Measurements from ENCODE around the gene C8B. TPM values are rescaled to one million over a fixed set of nuclear protein-coding genes. Genes with fewer than 3 reads are reported as not detected.

C8B gene
- total RNA-seq, 1 donor from 2014 or later = not detected

DNA sequence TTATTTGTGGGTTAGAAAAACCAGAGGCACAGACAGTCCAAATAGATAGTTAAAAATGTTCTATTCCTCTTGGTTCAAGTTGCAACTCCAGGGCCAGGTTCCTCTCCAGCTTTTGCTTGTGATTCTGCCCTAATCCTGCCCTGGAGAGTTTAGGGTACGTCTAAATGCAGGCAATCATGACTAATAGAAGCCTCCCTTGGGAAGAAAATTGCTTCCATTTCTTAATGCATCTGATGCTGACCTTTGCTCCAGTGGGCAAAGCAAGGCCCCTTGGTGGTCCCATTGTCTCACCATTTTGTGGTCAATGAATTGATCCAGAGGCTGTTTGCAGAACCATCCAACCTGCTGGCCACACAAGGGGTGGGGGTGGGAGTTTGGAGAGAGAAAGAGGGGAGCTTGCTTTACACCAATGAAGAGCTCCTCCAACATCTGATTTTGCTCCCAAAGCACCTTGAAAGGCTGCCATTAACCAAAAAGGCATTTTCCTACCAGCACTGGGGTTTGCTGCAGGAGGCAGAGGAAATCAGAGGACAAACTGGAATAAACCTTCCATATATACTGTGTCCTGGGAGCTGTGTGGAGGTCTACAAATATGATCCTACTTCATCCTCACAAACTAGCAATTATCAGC is 31.3 kb downstream of the C8B start:
- DNase-seq (ENCODE audit: low spot score in 2 of 2) (no peak), FAIRE-seq (no peak)

DNA sequence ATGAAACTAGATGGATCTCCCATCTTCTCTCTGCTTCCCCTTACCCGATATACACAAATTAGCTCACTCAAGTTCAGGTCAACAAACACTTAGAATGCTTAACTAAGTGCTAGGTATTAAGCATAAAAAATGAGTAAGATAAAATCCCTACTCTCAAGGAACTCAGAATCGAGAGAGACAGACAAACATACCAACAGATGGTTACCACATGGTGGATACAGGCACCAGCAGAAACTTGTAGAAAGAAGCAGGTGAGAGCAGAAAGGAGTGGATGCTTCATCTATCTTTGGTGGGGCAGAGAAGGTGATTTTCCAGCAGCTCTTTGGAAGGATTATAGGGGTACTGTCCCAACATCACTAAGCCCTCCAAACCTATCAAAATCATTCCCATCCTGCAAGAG is 32.2 kb downstream of the C8B start:
- DNase-seq (ENCODE audit: low spot score in 2 of 2) (no peak), FAIRE-seq (no peak)

DNA sequence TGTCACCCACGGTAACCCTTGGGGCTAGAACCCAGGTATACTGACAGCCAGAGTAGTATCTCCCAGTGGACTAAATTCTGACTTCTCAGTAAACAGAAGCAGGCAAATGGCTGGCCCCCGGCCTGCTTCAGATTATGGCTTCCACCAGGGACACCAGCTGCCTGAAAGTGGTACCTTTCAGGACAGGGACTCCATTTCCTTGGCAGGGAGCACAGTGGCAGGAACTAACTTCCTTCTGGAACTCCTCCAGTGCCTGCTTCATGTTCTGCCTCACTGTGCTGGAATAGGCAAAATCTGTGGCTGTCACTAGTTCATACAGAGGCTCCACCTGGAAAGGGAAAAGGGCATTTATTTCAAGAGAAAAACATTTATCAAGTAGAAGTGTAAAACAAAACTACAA is 32.7 kb downstream of the C8B start:
- DNase-seq (ENCODE audit: low spot score in 2 of 2) (no peak), FAIRE-seq (no peak)

DNA sequence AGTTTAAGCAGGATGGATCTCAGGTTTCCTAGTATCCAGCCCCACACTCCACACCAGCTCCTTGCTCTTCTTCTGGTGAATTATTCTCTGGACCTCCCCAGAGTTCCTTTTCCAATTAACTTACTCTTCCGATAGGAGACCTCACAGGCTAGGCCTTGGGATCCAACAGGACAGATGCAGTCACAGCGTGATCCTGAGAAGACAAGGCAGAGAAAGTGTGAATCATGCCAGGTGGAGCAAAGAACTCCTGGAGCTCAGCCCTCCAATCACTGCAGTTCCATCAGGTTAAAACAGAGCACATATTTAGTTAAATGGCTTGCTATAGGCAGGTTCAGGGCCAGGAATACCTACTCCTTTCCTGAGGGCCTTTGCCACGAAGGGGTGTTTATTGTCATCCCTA is 34.1 kb downstream of the C8B start:
- FAIRE-seq (no peak), DNase-seq (ENCODE audit: low spot score in 2 of 2) (no peak)

DNA sequence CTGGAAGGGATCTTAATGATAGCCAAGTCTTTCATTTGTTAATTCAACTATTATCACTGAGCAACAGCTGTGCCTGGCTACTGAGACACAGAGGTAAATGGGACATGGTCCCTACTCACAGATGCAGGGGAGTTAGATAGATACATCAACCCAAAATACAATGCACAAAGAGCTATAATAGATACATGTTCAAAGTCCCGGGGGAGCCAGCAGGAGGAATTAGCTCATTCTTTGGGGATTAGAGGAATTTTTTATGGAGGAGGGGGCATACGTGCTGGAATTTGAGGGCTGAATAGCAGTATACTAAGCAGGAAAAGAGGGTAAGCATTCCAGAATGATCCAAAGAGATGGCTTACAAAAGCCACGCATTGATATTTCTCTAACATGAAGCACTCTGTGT is 34.6 kb downstream of the C8B start:
- FAIRE-seq = no peak
- DNase-seq (ENCODE audit: low spot score in 2 of 2) = no peak

DNA sequence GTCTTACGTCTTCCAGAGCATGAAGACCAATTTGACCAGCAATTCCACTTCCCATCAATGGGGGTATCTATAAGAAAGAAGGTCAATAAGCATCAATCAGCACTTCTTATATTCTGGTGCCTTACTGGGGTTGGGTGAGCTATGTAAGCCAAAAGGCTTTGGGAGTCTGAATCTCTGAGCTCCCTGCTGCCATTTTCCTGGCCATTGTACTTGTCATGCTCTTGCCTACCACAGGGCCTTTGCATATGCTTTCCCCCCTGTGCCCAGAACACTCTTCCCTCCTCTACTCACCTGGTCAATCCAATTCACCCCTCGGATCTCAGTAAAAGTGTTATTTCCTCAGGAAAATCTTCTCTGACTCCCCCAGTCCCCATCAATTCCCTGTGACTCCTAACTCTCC is 36.3 kb downstream of the C8B start:
- FAIRE-seq (no peak), DNase-seq (ENCODE audit: low spot score in 2 of 2) (no peak)

DNA sequence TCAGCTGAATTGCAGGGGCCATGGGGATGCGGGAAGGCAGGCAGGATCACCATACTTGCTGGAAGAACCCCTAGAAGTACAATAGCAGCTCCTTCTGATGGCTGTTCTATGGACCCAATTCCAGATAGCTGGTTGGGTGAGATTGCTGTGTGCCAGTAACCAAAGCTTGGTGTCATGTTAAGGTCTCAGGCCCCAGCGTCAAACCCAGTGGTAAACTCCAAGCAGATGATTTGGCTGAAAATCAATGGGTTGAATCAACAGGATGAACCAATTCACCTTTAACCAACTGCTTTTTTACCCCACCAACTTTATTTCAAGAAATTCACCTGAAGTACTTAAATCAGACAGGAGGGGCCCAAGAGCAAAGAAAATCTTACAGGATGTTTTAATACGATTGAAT is 37.8 kb downstream of the C8B start:
- FAIRE-seq (no peak), DNase-seq (ENCODE audit: low spot score in 2 of 2) (no peak)

DNA sequence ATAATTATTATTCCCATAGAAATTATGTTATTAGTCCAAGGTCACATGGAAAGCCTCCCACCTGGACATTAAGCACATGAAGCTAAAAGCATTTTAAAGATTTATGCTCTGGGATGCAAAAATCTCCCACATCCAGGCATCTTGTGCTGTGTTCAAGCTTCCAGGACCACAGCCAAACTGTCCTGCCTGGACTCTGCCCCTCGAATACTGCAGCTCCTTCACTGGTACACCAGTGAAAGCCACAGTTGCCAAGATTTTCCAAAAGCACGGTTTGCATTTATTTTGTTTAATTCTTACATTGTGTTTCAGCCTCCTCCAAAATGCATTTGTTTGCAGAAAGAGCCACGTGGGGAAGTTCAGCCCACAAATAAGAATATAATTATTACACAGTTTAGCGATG is 38.6 kb downstream of the C8B start:
- no peak for DNase-seq (ENCODE audit: low spot score in 2 of 2)
- FAIRE-seq = no peak

DNA sequence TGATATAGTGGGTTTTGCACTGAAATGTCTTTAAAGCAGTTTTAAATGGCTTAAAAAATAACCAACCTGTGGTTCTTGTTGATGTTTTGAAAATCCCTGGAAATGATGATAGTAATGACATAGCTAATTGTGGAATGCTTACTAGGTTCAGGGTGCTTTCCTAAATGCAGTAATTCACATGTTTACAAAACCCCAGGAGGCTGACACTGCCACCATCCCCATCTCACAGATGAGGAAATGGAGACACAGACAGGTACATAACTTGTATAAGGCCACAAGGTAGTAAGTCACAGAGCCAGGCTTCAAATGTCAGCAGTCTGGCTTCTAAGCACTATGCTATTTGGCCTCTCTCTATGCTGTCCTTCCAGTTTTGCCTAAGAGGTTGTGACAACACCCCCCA is 40.6 kb downstream of the C8B start:
- DNase-seq (ENCODE audit: low spot score in 2 of 2) (no peak), FAIRE-seq (no peak)

DNA sequence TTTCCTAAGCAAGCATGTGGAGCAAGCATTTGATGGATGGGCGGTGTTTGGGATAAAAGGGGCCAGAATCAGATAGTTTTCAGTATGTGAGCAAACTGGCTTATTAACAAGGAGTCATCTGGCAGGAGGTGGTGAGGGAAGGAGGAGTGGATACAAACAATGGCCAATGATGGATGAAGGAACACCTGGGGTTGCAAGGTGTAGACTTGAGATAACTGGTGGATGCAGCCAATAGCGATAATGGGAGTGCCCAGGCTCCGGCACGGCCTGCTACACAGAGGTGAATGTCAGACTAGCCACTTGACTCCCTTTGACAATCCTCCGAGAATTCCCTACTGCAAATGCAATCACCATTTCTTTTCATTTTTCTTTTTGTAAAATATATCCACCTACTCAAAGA is 41.7 kb downstream of the C8B start:
- DNase-seq (ENCODE audit: low spot score in 2 of 2) = no peak
- no peak for FAIRE-seq

DNA sequence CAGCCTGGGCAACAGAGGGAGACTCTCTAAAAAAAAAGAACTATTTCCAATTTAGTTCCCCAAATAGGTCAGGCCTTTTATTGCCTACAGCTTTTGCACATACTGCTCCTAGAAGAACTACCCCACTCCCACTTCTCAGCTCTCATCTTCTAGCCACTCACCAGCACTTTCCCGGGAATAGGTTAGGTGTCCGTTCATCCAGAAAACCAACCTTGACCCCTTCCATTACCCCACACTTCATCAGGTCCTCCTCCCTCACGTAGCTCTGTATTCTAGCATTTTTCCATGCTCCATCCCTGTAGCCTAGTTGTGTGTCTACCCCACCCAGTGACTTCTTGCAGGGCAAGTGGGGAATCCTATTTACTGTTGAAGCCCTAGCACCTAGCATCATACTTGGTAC is 42.6 kb downstream of the C8B start:
- DNase-seq (ENCODE audit: low spot score in 2 of 2) (no peak), FAIRE-seq (no peak)

DNA sequence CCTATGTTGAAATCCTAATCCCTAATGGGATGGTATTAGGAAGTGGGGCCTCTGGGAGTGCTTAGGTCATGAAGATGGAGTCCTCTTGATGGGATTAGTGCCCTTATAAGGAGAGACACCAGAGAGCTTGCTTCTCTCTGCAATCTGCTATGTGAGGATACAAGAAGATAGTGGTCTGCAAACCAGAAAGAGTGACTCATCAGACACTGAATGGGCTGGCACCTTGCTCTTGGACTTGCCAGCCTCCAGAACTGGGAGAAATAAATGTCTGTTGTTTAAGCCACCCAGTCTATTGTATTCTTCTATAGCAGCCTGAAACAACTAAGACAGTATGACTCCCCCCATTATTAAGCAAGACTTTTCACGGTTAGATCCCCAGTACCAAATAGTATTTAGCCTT is 43.3 kb downstream of the C8B start:
- FAIRE-seq (no peak), DNase-seq (ENCODE audit: low spot score in 2 of 2) (no peak)

DNA sequence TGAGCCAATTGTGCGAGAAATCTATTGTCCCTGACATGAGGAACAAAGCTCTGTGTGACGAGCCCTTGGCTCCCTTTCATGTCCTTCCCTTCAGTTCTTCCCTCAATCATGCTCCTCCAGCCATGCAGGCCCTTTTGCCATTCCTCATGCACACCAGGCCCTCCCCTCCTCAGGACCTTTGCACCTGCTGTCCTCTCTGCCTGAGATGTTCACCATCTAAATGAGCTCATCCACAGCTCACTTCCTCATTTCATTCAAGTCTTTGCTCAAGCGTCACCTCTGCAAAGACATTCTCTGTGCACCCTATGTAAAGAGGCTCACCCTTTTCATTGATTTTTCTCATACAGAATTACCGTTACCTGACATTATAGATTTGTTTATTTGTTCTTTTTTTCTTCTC is 43.7 kb downstream of the C8B start:
- DNase-seq (ENCODE audit: low spot score in 2 of 2) = no peak
- FAIRE-seq = no peak

DNA sequence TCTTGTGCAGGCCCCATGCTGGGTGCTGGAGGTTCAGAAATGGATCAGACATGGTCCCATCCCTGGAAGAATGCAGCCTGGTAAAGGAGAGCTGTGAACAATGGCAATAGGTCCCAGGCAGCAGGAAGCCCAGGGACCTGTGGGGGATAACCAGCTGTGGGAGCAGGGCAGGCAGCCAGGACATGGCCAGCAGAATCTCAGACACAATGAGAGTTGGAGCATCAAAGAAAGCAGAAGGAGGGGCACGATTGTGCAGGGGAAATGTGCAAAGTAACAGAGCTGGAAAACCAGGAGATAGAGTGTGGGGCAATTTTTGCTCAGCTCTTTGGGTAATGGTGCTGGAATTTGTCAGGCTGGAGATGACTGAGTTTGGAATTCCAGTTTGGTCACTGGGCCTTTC is 44.3 kb downstream of the C8B start:
- DNase-seq (ENCODE audit: low spot score in 2 of 2) (no peak), FAIRE-seq (no peak)

DNA sequence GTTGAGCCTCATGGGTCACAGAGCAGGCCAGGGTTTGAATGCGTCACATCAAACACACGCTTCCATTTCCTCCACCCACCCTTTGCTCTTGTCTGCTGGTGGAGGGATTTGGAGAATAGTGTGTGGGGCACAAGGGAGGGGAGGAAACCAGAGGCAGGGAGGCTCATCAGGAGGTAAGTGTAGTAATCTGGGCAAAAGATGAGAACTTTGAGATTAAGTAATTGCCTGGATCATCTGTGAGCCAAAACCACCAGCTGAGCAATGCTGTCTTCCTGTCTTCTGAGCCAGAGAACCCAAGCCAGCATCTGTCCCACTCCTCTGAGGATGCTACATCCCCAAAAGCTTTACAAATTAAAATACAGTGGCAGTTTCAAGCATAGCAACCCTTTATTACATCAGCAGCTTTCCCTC is 45.2 kb downstream of the C8B start:
- FAIRE-seq = no peak
- DNase-seq (ENCODE audit: low spot score in 2 of 2) = no peak

DNA sequence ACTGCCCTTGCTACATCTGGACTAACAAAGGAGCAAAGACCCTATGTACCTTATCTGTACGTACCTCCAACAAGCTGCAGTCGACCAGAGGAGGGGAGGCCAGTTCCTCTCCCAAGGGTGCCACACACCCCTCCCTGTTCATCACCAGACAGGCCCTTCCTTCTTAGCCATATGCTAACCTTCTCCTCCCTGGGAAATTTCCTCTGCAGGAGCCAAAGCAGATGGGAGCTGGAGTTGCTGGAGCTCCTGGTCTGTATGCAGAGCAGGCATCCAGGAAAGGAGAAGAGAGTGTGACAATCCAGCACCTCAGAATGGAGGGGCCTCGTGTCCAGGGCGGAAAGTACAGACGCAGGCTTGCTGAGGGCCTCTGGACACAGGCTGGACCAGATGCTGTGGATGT is 48.5 kb downstream of the C8B start:
- no peak for FAIRE-seq

DNA sequence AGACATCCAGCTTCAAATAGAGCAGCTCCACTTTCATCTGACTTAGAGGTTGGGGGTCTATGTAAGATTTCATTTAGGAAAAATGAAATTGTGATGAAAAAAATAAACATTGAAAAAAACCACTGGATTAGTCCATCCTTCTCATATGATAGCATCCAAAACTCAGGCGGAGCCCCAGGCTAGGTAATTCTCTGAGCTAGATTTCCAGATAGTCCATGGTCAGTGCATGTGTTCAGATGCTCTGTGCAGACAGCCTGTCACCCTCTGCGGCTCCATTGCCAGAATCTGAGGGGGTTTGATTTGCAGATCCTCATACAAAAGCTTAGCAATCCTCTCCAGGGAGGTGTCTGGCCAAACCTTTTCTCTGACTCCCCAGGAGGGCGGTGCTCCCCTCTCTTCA is 49.2 kb downstream of the C8B start:
- no peak for FAIRE-seq
- DNase-seq (ENCODE audit: low spot score in 2 of 2) = no peak

More for the DNA sequence above, 48.5 kb downstream of the C8B start:
- no peak for DNase-seq (ENCODE audit: low spot score in 2 of 2)

DNA sequence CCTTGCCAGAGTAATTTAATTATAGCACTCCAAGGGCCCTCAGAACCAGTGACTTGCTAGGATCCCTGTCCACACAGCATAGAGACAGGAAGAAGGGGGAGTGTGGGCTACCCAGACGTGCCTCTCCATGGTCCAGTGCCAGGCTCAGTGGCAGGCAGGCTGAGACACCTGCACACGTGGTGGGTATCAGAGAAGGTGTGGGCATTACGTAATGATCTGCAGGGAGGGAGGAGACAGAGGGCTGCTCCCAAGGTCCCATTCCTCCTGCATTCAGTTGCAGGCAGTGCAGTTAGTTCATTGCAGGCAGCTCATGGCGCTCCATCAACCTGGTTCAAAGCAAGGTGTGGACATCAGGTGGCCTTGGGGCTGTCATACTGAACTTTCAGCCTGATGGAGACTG is 49.9 kb downstream of the C8B start:
- no peak for DNase-seq (ENCODE audit: low spot score in 2 of 2)
- no peak for FAIRE-seq

DNA sequence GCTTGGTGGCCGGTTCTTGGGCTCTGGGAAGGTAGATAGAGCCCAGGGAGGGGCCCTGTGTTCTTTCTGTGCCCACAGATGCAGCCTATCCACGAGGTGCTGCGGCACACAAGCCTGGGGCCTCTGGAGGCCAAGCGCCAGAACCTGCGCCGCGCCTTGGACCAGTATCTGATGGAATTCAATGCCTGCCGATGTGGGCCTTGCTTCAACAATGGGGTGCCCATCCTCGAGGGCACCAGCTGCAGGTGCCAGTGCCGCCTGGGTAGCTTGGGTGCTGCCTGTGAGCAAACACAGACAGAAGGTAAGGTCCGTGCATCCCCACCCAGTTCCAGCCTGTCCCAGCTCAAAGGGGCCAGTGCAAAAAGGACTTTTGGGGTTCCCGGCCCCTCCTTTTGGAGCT is 53.5 kb downstream of the C8B start:
- no peak for DNase-seq (ENCODE audit: low spot score in 2 of 2)
- no peak for FAIRE-seq

DNA sequence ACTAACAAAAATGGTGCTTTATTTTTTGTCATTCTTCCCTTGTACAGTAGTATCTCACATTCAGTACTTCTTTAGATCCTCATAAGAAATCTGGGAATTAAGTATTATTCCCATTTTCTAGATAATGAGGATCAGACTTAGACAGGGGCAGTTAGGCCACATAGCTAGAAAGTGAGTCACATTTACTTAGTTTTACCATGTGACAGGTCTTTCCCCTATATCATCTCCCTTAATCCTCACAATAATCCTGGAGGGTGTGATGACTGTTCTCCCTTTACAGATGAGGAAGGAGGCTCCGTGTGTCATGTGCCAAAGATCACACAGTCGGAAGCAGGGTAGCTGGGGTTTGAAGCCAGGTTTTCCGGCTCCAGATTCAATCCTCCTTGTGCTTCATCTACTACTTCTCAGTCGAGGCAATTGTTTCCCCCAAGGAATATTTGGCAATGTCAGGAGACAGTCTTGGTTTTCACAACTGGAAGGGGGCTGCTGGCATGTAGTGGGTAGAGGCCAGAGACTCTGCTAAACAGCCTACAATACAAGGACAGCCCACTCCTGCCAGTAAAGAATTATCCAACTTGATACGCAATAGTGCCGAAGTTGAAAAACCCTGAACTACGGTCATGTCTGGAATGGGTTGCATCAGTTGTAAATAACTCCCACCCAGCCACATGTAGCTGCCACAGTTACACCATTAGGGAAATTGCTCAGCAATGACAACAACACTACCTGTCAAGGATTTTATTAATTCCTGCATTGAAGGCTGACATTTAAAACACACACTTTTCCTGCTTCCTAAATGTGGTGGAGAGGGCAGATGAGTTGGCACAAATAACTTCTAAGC is 54.5 kb downstream of the C8B start:
- FAIRE-seq (no peak), DNase-seq (ENCODE audit: low spot score in 2 of 2) (no peak)

DNA sequence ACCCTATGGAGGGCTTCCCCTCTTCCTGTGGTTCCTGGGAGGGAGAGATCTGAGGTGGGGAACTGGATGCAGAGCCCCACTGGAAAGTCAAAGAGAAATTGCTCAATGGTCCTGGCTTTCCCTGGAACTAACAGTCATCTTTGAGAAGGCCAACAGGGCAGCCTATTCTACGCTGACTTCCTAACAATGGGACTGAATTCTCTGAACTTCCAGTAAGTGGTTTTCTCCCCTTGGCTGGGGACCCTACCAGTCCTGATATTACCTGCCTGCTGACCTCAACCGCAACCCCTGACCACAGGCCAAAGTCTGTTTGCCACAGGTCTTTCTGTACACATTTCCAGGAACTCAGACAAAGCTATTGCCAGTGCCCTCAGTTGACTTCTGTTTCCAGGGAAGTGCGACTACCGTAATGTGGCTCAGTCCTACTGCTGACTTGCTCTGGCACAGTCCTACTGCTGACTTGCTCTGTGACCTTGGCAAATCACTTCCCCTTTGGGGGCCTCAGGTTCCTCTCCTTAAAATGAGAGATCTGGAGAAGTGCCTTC is 55.3 kb downstream of the C8B start:
- FAIRE-seq (no peak), DNase-seq (ENCODE audit: low spot score in 2 of 2) (no peak)

DNA sequence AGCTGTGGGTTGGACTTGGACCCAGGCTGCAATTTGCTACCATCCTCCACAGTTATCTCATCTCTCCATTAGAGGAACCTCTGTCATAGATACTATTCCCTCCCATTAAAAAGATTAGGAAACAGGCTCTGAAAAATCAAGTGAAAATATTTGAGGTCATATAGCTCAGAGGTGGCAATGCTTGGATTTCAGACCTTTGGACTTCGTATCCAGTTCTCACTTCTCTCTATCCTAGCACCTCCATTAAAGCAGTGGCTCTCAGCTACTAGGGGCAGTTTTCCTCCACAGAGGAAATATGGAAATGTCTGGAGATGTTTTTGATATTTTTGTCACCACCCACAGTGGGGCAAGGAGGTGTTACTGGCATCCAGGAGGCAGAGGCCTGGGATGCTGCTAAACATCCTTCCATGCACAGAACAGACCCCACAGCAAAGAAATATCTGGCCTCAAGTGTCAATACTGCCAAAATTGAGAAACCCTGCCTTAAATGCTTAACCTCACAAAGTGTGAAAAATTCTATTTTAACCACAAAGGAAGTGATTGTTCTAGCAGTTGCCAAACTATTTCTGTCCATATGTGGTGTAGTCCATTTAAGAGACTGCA is 57.1 kb downstream of the C8B start:
- DNase-seq (ENCODE audit: low spot score in 2 of 2) = no peak
- FAIRE-seq = no peak

Data from frontal cortex (tissue), 4 donors.